Measurements from ENCODE around the gene HDAC11.

DNA sequence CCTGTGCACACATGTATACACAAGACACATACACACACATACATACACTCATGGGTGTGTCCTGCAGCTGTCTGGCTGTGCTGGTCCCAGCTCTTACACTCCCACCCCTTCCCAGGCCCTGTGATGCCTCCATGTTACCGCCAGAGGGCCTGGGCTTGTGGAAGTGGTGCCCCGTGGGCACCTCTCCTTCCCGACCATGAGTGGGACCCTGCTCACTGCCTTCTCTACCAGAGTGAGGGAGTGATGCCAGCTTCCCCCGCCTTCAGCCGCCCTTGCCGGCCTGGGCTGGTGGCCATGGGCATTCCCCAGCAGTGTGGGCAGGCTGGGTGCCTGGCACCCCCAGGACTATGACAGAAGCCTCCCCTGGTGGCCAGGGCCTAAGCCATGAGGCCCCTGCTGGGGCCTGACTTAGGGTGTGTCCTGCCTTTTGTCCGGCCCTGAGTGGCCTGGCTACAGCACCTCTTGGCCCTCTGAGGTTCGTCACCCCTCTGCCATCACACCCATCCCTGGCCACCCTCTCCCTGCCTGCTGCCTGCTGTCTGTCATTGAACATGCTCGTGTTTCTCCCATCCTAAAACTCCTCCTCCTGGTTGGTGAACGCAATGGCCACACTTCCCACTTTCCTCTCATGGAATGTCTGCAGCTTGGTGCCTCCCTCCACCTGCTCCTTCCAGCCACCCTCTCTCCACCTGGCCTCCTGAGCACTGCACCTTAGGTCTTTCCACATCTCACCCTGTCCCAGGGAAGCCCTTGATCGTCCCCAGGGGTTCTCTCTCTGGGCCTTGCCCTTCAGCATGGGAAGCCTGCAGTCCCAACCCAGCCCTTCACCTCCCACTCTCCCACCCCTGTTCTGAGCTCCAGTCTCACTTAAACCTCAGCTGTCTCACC lies 14.6 kb downstream of the HDAC11 start:
- TF ChIP-seq POLR2AphosphoS5 (IDR thresholded peaks at IDR 0.05; ENCODE audit: low read depth) (no peak), CTCF (IDR thresholded peaks at IDR 0.05; ENCODE audit: insufficient read depth, low read length) (peak; percentile 74)
- TF ChIP-seq, protein P1, sequence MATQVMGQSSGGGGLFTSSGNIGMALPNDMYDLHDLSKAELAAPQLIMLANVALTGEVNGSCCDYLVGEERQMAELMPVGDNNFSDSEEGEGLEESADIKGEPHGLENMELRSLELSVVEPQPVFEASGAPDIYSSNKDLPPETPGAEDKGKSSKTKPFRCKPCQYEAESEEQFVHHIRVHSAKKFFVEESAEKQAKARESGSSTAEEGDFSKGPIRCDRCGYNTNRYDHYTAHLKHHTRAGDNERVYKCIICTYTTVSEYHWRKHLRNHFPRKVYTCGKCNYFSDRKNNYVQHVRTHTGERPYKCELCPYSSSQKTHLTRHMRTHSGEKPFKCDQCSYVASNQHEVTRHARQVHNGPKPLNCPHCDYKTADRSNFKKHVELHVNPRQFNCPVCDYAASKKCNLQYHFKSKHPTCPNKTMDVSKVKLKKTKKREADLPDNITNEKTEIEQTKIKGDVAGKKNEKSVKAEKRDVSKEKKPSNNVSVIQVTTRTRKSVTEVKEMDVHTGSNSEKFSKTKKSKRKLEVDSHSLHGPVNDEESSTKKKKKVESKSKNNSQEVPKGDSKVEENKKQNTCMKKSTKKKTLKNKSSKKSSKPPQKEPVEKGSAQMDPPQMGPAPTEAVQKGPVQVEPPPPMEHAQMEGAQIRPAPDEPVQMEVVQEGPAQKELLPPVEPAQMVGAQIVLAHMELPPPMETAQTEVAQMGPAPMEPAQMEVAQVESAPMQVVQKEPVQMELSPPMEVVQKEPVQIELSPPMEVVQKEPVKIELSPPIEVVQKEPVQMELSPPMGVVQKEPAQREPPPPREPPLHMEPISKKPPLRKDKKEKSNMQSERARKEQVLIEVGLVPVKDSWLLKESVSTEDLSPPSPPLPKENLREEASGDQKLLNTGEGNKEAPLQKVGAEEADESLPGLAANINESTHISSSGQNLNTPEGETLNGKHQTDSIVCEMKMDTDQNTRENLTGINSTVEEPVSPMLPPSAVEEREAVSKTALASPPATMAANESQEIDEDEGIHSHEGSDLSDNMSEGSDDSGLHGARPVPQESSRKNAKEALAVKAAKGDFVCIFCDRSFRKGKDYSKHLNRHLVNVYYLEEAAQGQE (IDR thresholded peaks at IDR 0.05; ENCODE audit: insufficient replicate concordance, low read depth), result no peak

All from HL-60 (cell line).